Nephron progenitor cell (in vitro differentiated cells): ENCODE measurements around the gene MTIF2.
A peak's percentile ranks its signal among the peaks of the same experiment; 100 is the strongest.

Experiments used
- DNase-seq: peaks from one replicate; pipeline ENCODE4 v3.0.0; 2021
- H3K27ac Mint-ChIP-seq: 2 replicates; pipeline ENCODE4 v1.8.0; 2021; ENCODE audit warnings: mild to moderate bottlenecking, moderate library complexity, mixed read lengths
- H3K27me3 Mint-ChIP-seq: 2 replicates; pipeline ENCODE4 v1.8.0; 2021; ENCODE audit warnings: mild to moderate bottlenecking, low read depth, mixed read lengths; ENCODE audit not compliant: poor library complexity
- H3K36me3 Mint-ChIP-seq: 2 replicates; pipeline ENCODE4 v1.8.0; 2021; ENCODE audit warnings: low read depth, mixed read lengths
- H3K4me1 Mint-ChIP-seq: 2 replicates; pipeline ENCODE4 v1.8.0; 2021; ENCODE audit warnings: mixed read lengths
- H3K4me3 Mint-ChIP-seq: 2 replicates; pipeline ENCODE4 v1.8.0; 2021; ENCODE audit warnings: mild to moderate bottlenecking, moderate library complexity, mixed read lengths
- H3K9me3 Mint-ChIP-seq: 2 replicates; pipeline ENCODE4 v1.8.0; 2021; ENCODE audit warnings: mild to moderate bottlenecking, moderate library complexity, mixed read lengths
- TF ChIP-seq, protein P1 (sequence below): fragments of 200-600 bp; sonication (generic); IDR thresholded peaks from 2 replicates; pipeline ENCODE4 v1.5.0; 2021; ENCODE audit warnings: antibody characterized with exemption

The MTIF2 gene

DNA sequence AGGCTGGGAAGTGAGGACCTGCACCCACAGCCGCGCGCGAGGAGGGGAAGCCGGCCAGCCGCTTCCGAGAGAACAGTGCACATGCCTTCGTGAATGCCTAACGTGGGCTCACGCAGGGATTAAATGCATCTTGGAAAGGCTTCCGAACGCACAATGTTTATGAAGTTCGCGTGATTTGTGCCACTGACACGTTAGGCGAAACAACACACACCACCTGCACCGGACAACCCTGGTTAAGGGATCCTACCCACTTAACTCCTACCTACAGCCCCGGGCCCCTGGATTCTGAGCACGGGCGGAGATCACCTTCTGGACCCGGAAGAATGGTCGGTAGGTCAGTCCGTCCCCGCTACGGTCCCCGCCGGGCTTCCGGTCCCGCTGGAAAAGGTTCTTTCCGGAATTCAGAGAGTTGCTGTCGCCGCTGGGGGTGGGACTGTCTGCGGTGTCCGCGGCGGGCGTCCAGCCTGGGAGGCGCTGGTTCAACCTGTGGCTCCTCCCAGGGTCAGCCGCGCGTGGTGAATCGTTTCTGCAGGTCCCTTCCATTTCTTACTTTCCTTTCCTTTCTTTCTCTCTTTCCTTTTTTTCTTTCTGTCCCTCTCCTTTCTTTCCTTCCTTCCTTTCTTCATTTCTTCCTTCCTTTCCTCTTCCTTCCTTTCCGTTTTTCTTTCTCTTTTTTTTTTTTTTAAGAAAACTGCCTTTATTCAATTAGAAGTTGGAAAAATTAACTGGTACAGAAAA lies at the start of gene MTIF2:
Gene MTIF2, minus strand, starts transcription at position 325 of the 738 bp plus-strand sequence. CDS start 5,373 bp downstream, outside the sequence.
- H3K27me3 Mint-ChIP-seq, result peaks cover 5% of the 10 kb centered on the region
- peak; percentile 94 for DNase-seq
- H3K4me3 Mint-ChIP-seq, result peak within 1 kb of the TSS; percentile 95
- peak within 1 kb of the TSS; percentile 97 for H3K27ac Mint-ChIP-seq
- no peaks in the 10 kb centered on the region for H3K36me3 Mint-ChIP-seq
- H3K9me3 Mint-ChIP-seq, result no peaks in the 10 kb centered on the region
- TF ChIP-seq, protein P1, sequence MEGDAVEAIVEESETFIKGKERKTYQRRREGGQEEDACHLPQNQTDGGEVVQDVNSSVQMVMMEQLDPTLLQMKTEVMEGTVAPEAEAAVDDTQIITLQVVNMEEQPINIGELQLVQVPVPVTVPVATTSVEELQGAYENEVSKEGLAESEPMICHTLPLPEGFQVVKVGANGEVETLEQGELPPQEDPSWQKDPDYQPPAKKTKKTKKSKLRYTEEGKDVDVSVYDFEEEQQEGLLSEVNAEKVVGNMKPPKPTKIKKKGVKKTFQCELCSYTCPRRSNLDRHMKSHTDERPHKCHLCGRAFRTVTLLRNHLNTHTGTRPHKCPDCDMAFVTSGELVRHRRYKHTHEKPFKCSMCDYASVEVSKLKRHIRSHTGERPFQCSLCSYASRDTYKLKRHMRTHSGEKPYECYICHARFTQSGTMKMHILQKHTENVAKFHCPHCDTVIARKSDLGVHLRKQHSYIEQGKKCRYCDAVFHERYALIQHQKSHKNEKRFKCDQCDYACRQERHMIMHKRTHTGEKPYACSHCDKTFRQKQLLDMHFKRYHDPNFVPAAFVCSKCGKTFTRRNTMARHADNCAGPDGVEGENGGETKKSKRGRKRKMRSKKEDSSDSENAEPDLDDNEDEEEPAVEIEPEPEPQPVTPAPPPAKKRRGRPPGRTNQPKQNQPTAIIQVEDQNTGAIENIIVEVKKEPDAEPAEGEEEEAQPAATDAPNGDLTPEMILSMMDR, result no peak
- H3K4me1 Mint-ChIP-seq, result peaks cover 28% of the 10 kb centered on the region

GRCh38 chr2:55314985-55315384 lies 46.0 kb upstream of the MTIF2 start:
- no peak overlapping the region for H3K4me3 Mint-ChIP-seq
- TF ChIP-seq, protein P1, result no peak
- no peaks in the 10 kb centered on the region for H3K4me1 Mint-ChIP-seq
- peaks cover 64% of the 10 kb centered on the region for H3K36me3 Mint-ChIP-seq
- no peak for DNase-seq
- H3K9me3 Mint-ChIP-seq, result no peaks in the 10 kb centered on the region
- H3K27ac Mint-ChIP-seq, result no peak overlapping the region
- no peaks in the 10 kb centered on the region for H3K27me3 Mint-ChIP-seq

- Mint-ChIP-seq H3K9me3 (no peaks in the 10 kb centered on the region), H3K27ac (no peak overlapping the region), H3K4me1 (no peaks in the 10 kb centered on the region), H3K27me3 (no peaks in the 10 kb centered on the region), H3K4me3 (no peak overlapping the region), H3K36me3 (peaks cover 56% of the 10 kb centered on the region)
- DNase-seq, result no peak
- TF ChIP-seq, protein P1, result no peak
Observed at GRCh38 chr2:55311444-55311870, 42.4 kb upstream of the MTIF2 start.

GRCh38 chr2:55309446-55309845 lies 40.4 kb upstream of the MTIF2 start:
- no peaks in the 10 kb centered on the region for H3K9me3 Mint-ChIP-seq
- H3K36me3 Mint-ChIP-seq, result peaks cover 46% of the 10 kb centered on the region
- no peaks in the 10 kb centered on the region for H3K27me3 Mint-ChIP-seq
- DNase-seq, result no peak
- no peaks in the 10 kb centered on the region for H3K4me1 Mint-ChIP-seq
- H3K4me3 Mint-ChIP-seq, result no peak overlapping the region
- TF ChIP-seq, protein P1, result no peak
- H3K27ac Mint-ChIP-seq, result no peak overlapping the region

GRCh38 chr2:55302241-55302640 lies 33.2 kb upstream of the MTIF2 start:
- Mint-ChIP-seq H3K9me3 (no peaks in the 10 kb centered on the region), H3K27ac (no peak overlapping the region), H3K4me3 (no peak overlapping the region), H3K4me1 (no peaks in the 10 kb centered on the region), H3K36me3 (peaks cover 33% of the 10 kb centered on the region), H3K27me3 (no peaks in the 10 kb centered on the region)
- no peak for DNase-seq
- TF ChIP-seq, protein P1, result no peak

DNA sequence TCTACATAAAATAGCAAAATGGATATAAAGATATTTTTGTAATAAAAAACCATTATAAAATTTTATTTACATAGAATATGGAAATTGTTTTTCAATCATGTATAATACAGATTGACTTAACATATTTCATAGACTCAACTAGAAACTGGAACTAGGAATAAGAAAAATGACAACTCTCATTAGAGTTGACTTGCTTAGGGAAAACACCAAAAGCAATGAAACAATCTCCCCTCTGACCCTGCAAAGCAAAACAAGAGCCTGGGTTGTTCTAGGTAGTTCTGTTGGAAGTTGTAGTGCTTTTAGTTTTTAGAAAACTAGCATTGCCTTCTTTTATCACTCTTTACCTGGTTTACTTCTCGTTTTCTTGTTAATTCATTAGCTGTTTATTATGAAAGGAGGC lies 32.2 kb upstream of the MTIF2 start:
- no peak for DNase-seq
- TF ChIP-seq, protein P1, result no peak
- no peaks in the 10 kb centered on the region for H3K9me3 Mint-ChIP-seq
- H3K4me1 Mint-ChIP-seq, result no peaks in the 10 kb centered on the region
- H3K4me3 Mint-ChIP-seq, result no peak overlapping the region
- H3K36me3 Mint-ChIP-seq, result peaks cover 33% of the 10 kb centered on the region
- H3K27ac Mint-ChIP-seq, result no peak overlapping the region
- H3K27me3 Mint-ChIP-seq, result no peaks in the 10 kb centered on the region
